GM21723 (cell line): ENCODE data around the gene TP63.

Experiments used
- ATAC-seq: cut with Tn5 transposase; IDR thresholded peaks from one replicate; pipeline ENCODE4 v1.9.1; 2021; ENCODE audit warnings: mild to moderate bottlenecking, moderate library complexity; ENCODE audit not compliant: unreplicated experiment

Gene TP63

DNA sequence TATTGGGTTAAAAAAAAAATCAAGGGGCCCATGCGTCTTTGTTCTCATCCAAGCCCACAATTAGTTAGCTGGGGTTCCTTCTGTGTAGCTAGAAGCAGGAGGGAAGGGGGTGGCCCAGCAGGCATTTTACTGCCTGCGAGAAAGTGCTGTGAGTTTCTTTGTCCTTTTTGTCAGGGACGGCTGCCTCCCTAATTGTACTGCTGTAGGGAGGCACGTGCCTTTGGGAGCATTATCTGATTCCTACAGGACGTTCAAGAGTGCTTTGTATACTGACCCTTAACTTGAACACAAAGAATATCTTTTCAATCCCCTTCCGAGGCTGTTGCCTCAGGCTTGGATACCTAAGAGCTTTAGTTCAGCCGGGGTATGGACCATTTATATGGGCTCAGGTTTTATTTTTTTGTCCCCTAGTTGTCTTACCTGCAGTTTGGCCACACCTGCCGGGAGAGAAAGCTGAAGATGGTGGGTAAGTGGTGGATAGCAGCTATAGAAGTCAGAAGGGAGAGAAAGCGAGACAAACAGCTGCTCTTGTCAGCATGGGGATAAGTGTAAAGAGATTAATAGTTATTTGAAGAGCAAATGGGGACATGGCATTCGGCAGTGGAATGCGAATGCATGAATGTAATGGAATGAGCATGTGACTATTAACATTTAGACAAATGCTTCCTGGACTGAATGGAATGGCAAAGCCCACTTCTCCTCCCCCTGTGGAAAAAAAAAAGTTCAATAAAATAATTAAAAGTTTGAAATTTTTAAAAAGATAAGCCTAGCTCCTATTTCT lies 175.2 kb downstream of the TP63 start:
- ATAC-seq, result no peak

DNA sequence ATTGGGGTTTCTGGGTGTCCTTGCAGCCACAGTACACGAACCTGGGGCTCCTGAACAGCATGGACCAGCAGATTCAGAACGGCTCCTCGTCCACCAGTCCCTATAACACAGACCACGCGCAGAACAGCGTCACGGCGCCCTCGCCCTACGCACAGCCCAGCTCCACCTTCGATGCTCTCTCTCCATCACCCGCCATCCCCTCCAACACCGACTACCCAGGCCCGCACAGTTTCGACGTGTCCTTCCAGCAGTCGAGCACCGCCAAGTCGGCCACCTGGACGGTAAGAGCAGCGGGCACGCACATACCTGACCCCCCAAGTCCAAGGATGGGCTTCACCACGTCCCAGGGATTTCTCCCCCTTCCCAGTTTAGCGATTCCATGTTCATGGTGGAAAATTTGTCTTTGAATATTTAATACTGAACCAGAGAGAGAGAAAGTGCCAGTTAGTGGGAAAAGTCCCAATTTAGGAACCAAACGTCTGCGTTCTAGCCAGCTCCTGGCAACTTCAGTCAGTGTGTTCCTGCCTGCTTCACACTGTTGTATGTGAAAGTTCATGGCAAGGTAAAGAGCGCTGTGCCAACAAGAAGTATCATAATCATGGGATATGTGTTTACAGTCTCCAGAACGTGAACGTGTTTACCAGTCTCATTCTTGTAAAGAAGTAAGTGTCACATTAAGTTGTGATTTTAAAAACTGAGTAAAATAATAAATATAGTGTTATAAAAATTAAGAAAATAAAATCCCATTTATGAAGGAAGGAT lies 177.2 kb downstream of the TP63 start:
- ATAC-seq, result no peak

DNA sequence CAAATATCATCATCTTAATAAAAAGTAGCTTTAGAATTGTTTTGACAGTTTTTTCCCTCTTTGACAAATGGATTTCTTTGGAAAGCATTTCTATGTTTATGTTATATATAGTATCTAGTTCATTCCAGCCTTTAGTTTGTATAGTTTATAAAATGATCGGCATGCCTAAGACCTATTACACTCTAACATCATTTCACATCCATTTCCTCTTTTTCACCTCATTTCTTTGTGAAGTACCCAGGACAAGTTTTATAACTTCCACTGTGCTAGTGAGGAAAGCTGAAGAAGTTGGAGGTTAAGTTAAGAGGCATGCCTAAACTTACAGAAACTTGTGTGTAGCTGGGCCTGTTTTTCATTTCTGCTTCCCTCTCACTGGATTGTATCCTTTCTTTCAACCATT lies 178.4 kb downstream of the TP63 start:
- no peak for ATAC-seq

DNA sequence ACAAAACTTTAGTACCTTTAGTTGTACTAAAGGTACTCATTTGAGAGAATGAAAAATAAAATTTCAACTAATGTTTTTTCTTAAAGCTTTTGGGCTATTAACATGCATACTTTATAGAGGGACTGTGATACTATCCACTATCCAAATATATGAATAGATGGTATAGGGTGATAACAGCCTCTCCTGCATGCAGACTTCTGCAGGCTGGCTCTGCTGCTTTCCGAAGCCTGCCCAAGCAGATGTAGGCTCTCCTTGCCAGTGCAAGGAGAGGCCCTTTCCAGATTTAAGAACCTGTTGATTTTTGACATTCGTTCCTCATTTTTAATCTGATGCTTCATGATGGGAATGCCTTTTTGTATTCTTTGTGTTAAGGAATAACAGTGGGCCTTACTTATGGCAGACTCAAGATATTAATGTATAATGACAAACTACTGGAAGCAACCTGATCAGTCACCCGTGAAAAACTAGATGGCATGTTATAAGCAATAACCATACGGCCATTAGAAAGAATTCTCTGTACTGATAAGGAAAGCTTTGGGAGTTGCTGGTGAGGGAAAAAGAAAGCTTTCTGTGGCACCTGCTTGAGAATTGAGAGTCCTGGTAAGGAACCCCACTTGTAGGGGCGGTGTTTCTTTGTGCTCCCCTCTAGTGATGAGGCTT lies 181.7 kb downstream of the TP63 start:
- no peak for ATAC-seq

DNA sequence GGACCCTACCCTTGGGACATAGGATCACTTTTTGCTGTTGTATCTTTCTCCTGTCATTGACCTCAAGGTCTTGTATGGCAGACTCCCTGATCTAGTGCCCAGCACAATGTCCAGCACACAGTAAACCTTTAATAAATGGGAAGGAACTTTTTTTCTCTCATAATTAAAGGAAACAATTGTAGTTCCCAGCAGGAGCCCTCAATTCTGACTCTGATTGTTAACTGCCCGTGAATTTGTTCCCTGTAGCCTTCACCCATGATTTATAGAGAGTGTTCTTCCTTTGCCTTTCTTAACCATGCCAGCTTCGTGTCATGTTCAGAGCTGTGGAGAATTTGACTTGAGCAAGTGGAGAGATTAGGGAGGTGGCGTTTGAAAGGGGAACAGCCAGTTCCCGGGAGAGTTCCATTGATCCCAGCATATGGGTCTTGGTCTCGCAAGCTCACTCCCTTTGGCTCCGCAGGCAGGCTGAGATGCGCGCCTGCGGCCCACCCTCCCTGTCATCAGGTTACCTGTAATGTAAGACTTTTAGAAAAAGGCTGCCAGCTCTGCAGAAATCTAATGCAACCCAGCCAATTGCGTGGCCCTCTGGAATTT lies 182.6 kb downstream of the TP63 start:
- no peak for ATAC-seq

DNA sequence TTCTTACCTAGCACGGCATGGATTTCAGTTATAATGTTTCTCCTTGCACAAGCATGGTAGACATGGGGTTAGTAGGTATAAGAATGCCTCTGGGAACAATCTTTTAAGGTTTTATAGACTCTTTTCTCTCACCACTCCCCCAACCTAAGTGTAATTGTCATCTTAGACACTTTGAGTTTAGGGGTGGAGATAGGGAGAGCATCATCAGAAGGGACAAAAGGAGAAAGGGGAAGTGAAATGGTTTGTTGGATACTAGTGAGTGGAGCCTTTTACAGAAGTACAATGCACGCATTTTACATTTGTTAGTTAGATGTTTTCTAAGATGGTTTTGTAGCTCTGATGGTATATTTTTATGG lies 189.2 kb downstream of the TP63 start:
- ATAC-seq, result no peak

DNA sequence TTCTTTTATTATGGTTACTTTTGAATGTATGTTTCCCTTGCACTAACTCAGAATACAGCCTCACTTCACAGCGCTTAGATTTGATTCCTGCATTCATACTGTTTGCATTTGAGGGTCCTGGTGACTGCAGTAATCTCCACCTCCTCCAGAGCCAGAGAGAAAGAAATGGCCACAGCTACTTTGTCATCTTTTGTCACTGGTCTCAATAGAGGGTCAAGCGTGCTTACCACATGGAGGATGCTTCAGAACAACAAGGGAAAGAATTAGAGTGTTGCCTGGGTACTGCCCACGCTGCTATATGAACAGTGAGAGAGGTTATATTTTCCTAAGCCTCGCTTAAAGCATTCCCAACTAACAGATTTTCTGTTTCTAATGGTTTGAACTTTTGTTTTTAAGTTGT lies 190.1 kb downstream of the TP63 start:
- no peak for ATAC-seq

DNA sequence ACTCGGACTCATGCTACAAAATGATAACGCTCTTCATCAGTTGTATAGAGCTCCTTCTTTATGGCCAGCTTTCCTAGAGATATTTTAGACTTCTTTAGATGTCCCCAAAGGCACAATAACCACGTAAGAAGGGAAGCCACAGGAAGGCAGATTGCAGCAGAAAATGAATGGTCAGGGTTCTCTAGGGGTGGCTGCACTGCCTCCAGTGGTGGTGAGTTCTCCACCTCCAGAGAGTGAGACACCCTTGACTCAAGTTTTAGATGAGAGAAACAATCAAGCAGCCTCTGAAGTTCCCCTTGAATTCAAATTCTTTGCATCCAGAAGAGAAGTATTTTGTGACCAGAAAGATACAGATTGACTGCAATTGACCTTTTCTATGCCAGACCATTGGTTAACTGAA lies 191.5 kb downstream of the TP63 start:
- no peak for ATAC-seq

DNA sequence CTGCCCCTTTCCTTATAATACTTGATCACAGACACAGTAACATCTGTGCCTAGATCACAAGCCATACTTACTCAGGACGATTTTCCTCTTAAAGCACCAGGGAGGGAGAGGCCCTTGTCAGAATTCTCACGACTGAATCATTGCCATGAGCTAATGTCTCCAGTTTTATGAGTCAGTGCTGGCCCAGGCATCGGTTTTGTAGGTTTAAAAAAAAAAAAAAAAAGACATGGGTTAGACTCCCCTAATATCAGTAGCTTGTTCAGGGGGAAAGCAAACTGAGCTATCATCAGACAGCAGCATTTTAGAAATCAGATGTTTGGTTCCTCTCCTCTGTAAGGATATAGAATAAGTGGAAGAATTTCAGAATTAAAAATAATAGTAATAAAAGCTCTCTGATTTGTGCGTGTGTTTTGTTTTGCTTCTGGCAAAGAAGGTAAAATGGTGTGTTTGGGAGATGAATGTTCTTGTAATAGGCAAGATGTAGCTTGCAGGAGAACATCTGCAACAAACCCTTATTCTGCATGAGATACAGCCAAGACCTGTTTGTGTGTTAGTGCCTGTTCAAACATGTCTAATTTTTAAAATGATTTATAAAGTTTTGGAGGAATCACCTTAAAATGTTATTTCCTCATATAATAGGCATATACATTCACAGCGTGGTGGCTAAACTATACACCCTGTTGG lies 193.6 kb downstream of the TP63 start:
- ATAC-seq, result no peak

DNA sequence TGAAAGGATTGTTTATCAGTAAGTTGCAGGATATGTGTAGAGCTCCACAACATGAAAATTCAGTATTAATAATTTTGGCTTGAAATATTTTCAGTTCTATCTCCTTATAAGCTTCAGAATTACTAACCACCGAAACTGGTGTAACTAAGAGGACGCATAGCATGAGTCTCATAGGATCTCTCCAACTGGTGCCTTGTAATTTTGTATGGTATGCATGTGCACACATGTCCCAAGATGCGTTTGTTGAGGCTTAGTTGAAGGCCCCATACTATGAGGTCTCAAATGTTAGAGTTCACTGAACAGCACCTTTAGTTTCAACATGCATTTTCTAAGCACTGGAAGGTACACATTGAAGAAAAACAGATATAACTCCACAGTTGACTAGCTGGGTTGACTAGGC lies 195.4 kb downstream of the TP63 start:
- ATAC-seq, result no peak

DNA sequence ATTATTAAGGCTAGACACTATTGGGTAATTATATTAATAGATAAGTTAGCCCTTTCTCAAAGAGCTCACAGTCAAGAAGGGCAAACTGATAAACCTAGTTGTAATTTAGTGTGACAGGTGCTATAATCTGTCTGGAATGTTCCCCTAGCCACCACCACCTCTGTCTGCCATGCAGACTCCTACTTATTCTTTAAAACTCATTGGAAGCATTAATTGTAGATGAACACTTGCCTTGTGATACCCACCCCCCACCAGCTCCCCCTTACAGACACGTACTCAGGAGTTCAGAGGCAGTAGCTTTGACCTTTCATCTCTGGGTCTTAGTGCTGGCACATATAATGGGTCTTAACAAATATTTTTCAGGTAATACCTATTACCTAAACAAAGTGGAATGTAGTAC lies 195.9 kb downstream of the TP63 start:
- ATAC-seq, result no peak

DNA sequence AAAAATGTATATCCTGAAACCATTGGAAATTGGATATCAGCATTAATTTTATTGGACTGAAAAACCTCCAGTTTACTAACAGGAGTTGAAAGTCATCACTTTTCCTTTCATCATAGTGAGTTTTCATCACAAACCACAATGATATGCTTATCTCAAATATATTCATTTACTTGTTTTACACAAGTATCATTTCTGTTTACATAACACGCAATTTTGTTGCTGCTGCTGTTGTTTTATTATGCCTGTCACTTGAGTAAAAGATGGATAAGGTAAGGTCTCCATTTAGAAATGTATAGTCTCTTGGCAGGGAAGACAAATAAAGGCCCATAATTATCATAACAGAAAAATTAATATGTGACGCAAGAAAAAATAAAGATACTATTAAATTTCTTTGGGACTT lies 199.2 kb downstream of the TP63 start:
- no peak for ATAC-seq

DNA sequence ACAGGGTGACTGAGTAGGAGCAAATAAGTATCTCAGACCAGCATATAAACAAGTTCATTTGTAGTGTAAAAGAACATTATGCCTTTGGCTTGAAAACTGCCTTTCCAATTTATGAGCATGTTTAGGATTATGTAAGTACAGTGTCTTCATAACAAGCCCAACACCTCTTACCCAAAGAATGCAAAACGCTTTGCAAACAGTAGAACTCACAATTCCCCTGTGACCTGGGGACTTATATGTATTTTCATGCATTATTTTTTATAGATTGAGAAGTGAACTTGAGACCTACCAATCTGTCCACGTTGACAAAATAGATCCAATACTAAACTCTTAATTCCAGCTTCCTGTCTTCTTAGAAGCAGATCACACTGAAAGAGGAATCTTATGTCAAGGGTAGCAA lies 202.1 kb downstream of the TP63 start:
- no peak for ATAC-seq

DNA sequence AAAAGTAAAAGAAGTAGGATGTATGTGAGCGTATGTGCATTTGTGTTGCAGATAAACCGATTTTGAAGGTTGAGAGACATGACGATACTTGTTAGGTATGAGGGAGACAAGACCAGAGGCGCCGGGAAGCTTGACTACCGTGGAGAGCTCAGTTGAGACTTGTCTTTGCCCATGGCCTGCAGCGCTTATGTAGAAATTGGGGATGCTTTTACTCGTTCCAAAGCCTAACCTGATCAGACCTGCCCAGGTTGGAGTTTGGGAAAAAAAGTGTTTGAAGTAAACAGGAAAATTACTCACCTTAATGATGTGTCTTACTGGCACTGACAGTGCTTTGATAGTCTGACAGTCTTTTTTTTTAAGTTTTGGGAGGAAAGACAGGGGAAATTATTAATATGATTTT lies 202.8 kb downstream of the TP63 start:
- no peak for ATAC-seq

DNA sequence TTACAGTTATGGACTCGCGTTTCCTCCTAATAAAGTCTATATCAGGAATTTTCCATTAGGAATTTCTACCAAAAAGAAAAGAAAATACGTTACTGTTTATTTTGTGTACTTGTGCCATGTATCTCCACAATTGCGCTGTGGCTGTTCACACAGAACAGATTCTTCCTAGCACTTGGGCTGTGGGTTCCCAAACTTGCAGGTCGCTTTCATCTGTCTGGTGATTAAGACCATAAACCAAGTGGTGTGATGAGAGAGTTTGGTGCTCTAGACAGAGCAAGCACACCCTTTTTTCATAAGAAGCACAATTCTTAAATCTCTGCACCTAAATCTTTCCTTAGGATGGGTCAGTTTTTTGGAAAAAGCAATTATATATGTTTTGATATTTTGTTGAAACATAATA lies 203.3 kb downstream of the TP63 start:
- ATAC-seq, result no peak

DNA sequence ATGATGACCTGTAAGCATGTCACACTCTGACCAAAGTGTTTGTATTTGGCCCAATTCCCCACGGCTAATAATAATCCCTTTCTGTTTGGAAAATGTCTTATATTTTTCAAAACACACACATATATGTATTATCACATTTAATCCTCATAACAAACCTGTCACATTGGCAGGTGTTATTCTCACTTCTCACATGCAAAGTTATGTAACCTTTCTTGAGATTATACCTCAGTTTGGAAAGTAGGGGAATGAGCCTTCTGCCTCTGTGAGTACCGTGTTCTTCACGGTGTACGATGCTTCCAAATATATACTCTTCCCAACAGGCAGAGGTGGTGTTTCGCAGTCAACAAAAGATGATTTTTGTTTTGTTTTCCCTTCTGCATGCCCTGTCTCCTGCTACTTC lies 205.6 kb downstream of the TP63 start:
- ATAC-seq, result no peak

DNA sequence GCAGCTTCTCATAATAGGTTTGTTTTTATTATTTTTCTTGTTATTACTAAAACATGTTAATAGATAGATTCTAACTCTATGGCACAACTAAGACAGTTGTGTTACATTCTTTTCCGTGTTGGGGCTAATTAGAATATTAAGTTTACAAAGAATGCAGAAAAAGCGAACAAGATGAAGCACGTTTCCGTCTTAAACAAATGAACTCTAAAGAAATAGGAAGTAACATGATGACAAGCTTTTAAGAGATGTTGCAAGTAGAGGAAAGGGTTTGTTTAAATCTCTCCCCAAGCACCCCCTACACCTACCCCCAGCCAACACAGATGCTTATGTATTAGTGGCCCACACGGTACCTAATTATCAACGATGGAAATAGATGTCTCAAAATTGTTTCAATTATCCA lies 207.1 kb downstream of the TP63 start:
- no peak for ATAC-seq

DNA sequence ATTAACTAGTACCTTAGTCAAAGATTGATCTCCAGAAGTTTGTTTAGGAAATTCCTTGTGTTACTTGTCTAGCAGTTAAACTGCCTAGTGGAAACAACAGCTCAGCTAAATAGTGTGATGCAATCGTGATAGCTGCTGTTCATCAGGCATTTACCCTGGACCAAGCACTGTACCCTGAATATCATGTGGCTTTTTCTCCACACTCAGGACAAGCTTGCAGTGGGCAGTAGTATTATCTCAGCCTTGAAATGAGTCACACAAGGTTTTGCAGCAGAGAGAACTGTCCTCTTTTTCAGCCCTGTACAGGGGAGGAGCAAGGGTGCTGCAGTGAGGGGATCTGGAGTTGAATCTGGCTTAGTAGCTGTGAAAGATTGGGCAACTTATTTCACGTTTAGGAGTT lies 208.4 kb downstream of the TP63 start:
- ATAC-seq, result no peak

DNA sequence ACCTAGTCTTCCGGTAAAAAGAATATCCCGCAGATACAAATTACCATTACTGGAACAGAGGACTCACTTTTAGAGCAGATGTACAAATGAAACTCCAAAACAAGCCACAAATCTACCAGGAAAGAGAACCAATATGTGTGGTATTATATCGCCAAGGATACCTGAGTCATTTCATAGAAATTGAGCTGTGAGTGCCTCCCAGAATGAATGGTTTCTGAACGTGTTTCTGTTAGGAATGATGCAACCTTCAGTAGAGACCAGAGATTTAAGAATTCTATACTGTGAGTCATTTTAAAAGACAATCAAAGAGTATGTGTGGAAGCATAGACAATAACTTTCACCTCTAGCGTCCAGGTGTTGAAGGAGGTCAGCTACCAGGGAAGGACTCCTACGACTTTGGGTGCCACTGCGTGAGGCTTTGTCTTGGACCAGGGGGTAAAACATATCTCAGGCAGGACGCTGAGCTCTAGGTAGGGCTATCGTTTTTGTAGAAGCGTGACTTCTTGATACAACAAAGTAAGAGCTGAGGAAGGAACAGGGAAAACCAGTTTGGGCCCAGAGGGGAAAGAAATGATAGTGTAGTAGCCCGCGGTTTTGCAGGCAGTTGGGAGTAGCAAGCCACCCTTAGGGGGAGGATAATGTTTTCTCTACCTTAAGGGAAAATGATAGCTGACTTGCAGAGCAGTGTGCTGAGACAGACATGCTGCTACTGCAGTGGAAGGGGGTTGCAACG lies 210.4 kb downstream of the TP63 start:
- no peak for ATAC-seq
